Inflammatory macrophage treated with lipopolysaccharide for 1 hour (primary cell): ENCODE results near the gene DOCK2.
"Not testable (repeated sequence)": the region's sequence is repeated elsewhere in the genome, so short reads cannot be mapped to it uniquely, and the experiment has no call there.

Experiments
- DNase-seq, 2 donors: peaks; one replicate each; pipeline ENCODE4 v3.0.0-alpha.2; 2020 to 2022

Gene DOCK2

GRCh38 chr5:170071748-170072147 is 434.7 kb downstream of the DOCK2 start:
- no peak for DNase-seq

- no peak for DNase-seq
These were observed 438.6 kb downstream of the DOCK2 start for GRCh38 chr5:170075696-170076095.

- DNase-seq: no peak
These were observed 439.1 kb downstream of the DOCK2 start for GRCh38 chr5:170076211-170076610.

- DNase-seq: peak; percentile 23 to 53
These were observed 439.7 kb downstream of the DOCK2 start for GRCh38 chr5:170076739-170077138.

- DNase-seq: no peak
These were observed 440.5 kb downstream of the DOCK2 start for GRCh38 chr5:170077526-170077925.

- DNase-seq: no peak
These were observed 441.4 kb downstream of the DOCK2 start for GRCh38 chr5:170078458-170078857.

- DNase-seq: no peak
These were observed 441.9 kb downstream of the DOCK2 start for GRCh38 chr5:170078931-170079330.

GRCh38 chr5:170080217-170080616 is 443.1 kb downstream of the DOCK2 start:
- DNase-seq: no peak

- DNase-seq: no peak
These were observed 443.8 kb downstream of the DOCK2 start for GRCh38 chr5:170080786-170081445.

GRCh38 chr5:170081616-170082015 is 444.5 kb downstream of the DOCK2 start:
- DNase-seq: no peak

- no peak for DNase-seq
These were observed 445.6 kb downstream of the DOCK2 start for GRCh38 chr5:170082701-170083100.

- no peak for DNase-seq
These were observed 450.2 kb downstream of the DOCK2 start for GRCh38 chr5:170087168-170087817.

GRCh38 chr5:170092455-170093101 is 455.5 kb downstream of the DOCK2 start:
- no peak for DNase-seq

- DNase-seq: not testable (repeated sequence)
These were observed 457.3 kb downstream of the DOCK2 start for GRCh38 chr5:170094329-170094728.

GRCh38 chr5:170095646-170096045 is 458.6 kb downstream of the DOCK2 start:
- DNase-seq: peak; percentile 84 to 85

GRCh38 chr5:170097934-170098333 is 460.9 kb downstream of the DOCK2 start:
- peak; percentile 28 to 38 for DNase-seq

- peak; percentile 57 to 93 for DNase-seq
These were observed 463.2 kb downstream of the DOCK2 start for GRCh38 chr5:170100066-170100943.

- DNase-seq: no peak
These were observed 466.4 kb downstream of the DOCK2 start for GRCh38 chr5:170103447-170103846.

- DNase-seq: no peak
These were observed 467.2 kb downstream of the DOCK2 start for GRCh38 chr5:170104299-170104698.

- no peak for DNase-seq
These were observed 467.6 kb downstream of the DOCK2 start for GRCh38 chr5:170104710-170105109.

- peak in 1 of 2 donors; percentile 12 for DNase-seq
These were observed 468.9 kb downstream of the DOCK2 start, which contains the start of gene FOXI1 for GRCh38 chr5:170105642-170106611. Gene FOXI1, plus strand, starts transcription at chr5:170105897. Its CDS starts 61 bp downstream, at chr5:170105958.

GRCh38 chr5:170107674-170108073 is 470.6 kb downstream of the DOCK2 start:
- no peak for DNase-seq
